ENCODE data around the gene ZW10. TPM values are rescaled to one million over a fixed set of nuclear protein-coding genes. Genes with fewer than 3 reads are reported as not detected.
"Not testable (repeated sequence)": the region's sequence is repeated elsewhere in the genome, so short reads cannot be mapped to it uniquely, and the experiment has no call there.

Gene ZW10
- total RNA-seq, 1 donor from 2014 or later = 14.0 TPM

DNA sequence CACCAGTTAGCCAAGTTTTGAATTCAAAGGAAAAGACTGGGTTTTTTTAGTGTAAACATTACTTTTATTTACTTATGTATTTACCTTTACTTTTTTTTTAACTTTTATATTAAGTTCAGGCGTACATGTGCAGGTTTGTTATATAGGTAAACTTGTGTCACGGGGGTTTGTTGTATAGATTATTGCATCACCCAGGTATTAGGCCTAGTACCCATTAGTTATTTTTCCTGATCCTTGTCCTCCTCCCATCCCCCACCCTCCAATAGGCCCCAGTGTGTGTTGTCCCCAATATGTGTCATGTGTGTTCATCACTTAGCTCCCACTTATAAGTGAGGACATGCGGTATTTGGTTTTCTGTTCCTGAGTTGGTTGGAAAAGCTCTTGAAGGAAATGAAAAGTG is 20.6 kb downstream of the ZW10 start:
- no peak for DNase-seq

DNA sequence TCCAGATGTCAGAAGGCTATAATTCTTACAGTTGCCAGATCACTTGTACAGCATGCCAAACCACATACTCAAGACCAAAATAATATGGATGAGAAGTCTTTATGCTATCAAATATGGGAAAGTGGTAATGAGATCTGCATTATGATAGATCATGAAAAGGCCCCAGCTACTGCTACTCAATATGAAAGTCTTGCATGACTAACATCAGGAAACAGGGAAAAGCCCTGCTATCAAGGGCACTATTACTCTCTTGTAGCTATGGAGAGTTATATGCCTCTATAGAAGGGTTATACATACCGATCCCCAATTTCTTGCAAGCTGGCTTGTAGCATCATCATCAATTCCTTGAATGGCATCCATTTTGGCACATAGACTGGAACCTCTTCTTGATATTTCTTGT is 37.2 kb downstream of the ZW10 start:
- DNase-seq = no peak

DNA sequence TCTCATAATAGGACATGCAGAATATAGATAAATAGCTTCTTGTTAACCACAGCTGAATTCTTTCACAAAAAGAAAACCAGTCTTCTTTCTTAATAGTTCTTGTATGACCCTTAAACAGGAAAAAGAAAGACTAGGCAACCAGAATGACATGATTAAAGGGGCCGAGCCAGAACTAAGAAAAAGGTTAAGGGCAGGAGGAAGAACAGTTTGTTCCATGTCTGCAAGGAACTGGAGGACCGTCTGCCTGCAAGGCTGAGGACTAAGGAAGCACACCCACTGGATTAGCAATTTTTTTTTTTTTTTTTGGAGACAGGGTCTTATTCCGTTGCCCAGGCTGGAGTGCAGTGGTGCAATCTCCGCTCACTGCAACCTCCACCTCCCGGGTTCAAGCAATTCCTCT is 41.4 kb downstream of the ZW10 start:
- DNase-seq = no peak

DNA sequence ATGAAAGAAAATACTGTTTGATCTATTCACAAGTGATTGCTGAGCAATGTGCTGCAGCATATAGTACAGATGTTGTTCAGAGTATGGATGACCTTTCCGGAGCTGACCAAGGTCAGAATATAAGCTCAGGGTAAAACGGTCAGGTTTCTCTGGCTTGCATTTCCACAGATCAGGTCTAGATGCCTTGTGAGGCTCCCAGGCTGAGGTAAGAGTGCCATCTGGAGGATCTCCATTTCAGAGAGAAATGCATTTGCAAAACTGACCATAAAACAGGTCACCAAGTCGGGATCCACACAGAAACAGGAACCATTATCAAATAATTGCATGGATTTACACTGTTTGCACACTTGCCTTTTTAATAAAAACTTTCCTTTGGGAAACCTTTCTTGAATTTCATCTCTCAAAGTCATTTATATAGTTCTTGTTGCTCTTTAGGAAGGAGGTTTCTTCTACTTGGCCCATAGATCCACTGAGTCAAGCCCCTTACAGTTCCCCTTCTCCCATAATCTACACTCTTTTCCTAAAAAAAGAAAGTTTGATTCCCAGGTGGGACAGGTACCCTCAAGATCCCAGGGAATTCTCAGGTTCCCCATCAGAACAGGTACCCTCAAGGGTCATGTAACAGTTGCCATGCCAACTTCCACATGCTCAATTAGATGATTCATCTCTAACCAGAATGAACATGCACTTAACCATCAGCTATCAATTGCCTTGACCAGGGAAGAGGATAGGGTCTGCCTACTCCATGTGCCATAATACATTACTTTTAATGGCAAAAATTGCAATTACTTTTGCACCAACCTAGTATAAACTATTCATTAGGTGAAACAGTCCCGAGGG is 42.4 kb downstream of the ZW10 start:
- DNase-seq = peak; percentile 27

DNA sequence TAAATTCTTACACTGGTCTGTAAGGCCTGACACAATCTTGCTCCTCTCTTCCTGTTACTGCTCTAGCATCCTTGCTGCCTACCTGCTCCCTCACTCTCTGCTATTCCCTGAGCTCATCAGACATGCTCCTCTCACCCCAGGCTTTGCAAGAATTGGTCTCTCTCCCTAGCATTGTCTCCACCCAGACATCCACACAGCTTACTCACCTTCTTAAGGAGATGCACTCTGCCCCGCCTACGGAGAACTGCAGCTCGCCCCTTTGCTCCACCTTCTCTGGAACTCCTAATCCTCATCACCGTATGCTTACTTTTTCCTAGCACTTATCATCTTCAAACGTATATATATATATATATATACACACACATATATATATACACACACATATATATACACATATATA is 44.0 kb downstream of the ZW10 start:
- no peak for DNase-seq

DNA sequence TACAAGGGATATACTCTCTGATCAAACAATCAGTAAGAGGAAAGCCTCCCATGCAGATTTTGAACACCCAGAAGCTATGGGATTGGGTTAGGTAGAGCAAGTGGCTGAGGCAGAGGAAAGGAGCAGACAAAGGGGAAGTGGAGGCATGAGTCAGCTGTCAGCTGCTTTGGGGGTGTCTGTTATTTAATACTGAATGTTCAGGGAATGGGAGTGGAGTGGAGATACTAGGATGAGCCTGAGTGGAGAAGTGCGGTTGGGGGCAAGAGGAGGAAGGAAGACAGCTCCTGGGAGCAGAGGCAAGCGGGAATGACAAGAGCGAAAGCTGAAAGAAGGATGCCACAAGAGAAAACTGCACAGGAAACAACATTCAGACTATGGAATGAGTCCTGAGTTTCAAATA is 44.7 kb downstream of the ZW10 start:
- no peak for DNase-seq

DNA sequence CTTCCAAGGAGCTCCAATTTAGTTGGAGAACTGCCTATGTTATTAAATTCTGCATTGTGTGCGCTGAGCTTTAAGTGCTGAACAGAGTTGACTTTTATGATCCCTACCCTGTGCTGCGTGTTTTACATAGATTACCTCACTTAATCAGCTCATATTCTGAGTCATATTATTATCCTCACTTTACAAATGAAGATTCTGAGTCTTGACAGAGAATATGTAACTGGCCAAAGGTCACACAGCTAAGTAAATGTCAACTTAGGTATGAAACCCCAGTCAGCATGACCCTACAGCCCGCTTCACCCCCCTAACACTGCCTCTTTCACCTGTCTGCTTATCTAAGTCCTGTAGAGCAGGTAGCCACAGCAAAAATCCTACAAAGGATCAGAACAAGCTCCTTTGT is 47.6 kb downstream of the ZW10 start:
- DNase-seq = no peak

DNA sequence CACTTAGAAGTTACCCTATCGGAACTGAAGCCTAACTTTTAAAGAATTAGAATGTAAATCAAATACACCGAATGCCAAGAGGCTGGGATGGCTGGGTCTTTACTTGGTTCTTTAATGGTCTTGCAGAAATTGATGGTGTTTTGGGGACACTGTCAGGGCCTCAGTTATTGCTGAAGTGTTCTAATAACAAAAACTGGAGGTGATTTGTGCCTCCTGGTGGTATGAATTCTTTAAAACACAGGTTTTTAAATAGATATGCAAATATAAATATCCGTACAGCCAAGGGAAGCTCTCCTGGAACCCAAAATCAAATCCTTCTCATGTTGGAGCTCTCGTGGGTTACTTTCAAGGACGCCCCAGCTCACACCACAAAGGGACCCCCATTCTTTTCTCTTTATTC is 48.1 kb downstream of the ZW10 start:
- DNase-seq = no peak

DNA sequence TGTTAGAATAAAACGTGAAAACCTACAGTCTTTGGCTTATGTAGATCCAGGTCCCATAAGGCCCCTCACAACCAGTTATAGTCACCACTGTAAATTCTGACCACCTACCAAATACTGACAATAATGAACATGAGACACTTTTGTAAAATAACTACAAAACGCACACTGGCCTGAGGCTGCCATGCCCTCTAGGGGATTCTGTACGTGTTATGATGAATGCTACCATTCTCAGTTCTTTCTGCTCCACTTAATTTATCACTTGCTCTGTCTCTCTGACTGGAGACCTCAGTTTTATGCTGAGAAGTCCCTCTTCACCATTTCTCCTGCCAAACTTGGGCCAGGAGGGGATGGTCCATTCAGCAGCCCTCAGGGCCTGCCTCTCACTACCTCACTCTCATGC is 48.7 kb downstream of the ZW10 start:
- DNase-seq = no peak

DNA sequence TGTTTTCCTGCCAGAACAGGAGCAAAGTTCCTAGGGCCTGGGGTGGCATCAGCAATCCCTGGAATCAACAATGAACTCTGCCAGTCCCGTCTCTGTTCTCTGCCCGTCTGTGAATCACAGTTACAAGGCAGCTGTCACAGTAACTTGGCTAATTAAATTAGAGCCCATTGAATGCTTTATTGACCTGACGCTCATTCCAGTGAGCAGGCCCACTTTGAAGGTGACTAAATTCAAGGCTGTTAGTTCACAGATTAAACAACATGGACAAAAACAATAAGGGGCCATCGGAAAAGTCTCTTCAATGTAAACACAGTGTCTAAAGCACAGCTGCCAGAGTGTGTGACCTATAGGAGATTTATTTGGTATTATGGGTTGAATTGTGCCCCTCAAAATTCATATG is 49.7 kb downstream of the ZW10 start:
- no peak for DNase-seq

DNA sequence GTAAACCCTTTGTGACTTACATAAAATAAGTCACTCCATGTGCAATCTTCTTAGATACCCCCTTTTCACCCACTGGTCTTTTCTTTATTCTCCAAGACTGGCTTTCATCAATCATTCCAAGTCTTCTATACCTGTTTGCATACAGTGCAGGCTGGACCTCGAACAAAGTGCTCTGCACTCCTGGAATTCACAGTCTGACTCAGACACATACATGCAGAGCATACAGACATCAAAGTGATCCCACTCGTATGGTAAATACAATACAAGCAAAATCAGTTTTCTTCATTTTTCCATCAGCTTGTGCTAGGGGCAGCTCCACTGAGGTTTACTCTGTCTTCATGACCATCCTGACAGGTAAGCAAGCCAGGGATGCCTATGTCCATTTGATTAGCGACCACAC is 50.6 kb downstream of the ZW10 start:
- no peak for DNase-seq

DNA sequence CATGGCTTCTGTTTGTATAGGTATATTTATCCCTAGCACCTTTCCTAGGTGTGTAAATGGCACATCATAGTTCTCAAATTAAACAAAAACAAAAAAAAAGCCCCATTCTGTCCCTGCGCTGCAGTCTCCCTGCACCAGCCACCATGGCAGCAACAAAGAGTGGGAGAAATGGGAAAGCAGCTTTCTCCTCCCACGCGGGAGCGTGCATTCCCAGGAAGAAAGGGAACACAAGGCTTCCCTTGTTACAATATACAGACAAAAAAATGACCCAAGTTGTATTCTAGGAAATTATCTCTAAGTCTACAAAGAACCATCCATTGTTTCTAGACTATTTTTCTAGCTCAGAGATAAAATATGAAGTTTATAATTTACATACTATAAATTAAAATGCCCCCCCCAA is 51.3 kb downstream of the ZW10 start:
- peak; percentile 47 for DNase-seq

DNA sequence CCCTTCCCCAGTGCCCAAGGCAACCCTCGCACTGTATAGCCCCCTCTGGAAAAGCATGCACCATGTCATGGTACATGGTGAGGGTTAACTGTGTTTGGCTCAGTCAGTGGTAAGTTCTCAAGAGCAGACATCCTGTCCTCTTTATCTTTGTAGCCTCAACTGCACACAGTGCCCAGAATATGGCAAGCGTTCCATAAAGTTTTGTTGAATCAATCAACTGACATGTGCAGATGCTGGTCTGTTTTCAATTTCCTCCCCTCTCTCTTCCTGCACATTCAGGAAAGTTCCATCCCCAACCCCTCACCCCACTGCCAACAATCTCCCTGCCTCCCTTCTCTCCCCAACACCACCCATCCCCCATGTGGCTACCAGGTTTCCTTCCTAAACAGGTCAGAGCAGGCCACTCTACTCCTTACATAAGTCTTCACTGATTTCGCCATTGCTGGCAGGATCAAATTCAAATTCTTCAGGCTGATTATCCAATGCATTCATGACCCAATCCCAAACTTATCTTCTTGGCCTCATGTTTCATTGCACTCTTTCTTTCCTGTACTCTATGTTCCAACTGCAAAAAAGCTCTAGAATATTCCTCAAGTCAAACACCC is 51.9 kb downstream of the ZW10 start:
- no peak for DNase-seq

DNA sequence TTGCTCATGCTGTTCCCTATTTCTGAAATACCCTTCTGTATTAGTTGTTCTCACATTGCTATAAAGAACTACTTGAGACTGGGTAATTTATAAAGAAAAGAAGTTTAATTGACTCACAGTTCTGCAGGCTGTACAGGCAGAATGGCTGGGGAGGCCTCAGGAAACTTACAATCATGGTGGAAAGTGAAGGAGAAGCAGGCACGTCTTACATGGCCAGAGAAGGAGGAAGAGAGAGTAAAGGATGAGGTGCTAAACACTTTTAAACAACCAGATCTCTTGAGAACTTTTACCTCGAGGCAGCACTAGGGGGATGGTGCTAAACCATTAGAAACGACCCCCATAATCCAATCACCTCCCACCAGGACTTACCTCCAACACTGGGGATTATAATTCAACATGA is 53.0 kb downstream of the ZW10 start:
- DNase-seq = not testable (repeated sequence)

DNA sequence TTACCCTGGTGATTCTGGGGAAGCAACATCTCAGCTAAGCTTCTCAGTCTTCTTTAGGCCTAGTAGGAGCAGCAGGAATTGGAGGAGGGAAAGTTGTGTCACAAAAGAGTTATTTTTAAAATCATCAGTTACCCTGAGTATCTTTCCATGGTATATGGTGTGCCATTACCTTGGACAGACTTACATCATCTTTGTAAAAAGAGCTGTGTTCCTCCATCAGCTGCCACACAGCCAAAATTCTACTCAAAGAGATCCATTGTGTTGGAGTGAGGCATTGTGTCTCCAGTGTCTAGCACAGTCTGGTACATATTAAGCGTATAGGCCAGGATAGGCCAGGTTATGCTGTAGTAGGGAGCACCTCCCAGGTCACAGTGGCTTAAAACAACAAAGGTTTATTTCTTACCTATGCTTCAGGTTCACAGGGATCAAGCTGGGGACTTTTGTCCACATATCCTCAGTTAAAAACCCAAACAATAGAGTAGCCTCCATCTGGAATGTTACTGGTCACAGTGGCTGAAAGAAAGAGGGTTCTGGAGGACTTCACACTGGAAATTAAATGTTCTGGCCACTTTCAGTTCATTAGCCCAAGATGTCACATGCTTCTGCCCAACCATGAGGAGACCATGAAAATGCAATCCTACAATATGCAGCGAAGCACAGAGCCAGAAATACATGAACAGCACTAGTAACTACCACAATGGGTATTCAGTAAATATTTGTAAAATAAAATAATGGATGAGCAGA is 57.4 kb downstream of the ZW10 start:
- DNase-seq = peak; percentile 38

DNA sequence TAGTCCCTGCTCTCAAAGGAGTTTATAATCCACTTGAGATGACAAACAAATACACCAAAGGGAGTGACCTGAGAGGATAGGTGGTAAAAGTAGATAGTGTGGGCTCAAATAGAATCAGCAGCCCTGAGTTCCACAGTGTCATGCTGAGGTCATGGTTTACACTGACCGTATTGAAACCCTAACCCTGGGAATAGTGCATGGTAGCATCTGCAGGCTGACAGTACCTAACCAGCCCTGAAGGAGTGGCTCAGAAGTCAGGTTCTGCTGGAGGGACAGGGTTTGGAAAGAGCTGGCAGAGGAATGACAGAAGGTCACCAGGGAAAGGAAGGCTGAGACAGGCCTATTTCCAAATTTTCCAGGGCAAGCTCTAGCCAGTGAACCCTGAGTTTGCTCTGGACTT is 58.2 kb downstream of the ZW10 start:
- no peak for DNase-seq

DNA sequence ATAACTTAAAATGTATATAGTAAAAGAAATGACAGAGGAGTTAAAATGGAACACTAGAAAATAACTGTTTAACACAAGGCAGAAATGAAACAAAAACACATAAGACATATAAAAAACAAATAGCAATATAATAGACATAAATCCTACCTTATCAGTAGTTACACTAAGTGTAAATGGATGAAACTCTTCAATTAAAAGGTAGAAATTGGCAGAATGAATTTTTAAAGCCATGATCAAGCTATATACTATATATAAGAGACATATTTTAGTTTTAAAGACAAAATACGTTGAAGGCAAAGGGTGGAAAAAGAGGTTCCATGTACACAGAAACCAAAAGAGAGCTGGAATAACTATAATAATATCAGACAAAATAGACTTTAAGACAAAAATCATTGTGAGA is 62.5 kb downstream of the ZW10 start:
- no peak for DNase-seq

DNA sequence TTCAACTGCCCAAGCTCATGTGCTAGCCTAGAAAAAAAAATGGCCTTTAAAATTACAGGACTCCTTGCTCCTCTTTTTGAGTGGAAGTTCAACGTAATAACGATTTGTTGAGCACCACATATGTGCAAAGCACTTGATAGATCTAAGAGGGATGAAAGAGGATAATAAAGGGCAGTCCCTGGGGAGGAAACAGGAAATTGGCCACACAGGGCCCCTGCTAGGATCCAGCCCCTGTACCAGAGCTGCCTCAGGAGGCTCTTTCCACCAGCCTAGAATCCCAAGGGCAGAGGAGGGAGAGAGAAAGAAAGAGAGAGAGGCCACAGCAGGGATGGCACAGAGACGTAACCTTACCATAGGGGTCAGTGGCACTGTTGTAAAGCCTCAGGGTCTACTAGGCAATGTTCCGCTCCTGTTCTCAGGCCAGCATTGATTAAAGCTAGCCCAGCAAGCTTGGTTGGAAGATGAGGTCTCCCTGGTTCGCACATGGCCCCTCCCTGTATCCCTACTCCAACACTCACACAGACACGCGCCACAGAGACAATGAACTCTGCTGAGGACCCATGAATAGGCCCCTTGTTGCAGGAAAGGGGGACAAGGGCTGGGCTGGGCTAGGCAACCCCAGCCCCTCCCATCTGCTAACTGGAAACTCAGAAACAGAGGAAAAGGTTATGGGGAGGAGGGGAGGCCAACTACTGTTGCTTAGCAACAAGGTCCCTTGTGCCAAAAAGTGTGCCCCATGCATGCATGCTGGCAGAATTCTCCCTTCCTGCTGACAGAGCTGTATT is 67.4 kb downstream of the ZW10 start, which contains the start of gene TMPRSS5:
Gene TMPRSS5, minus strand, starts transcription at position 438 of the 785 bp plus-strand sequence. Its CDS starts 84 bp downstream, at position 354.
- DNase-seq = peak; percentile 86

DNA sequence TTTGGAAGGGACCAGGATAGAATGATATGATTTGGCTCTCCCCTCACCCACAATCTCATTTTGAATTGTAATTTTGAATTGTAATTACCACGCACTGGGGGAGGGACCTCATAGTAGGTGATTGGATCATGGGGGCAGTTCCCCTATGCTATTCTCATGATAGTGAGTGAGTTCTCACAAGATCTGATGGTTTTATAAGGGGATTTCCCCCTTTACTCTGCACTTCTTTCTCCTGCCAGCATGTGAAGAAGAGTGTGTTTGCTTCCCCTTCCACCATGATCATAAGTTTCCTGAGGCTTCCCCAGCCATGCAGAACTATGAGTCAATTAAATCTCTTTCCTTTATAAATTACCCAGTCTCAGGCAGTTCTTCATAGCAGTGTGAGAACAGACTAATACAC is 69.9 kb downstream of the ZW10 start:
- not testable (repeated sequence) for DNase-seq

DNA sequence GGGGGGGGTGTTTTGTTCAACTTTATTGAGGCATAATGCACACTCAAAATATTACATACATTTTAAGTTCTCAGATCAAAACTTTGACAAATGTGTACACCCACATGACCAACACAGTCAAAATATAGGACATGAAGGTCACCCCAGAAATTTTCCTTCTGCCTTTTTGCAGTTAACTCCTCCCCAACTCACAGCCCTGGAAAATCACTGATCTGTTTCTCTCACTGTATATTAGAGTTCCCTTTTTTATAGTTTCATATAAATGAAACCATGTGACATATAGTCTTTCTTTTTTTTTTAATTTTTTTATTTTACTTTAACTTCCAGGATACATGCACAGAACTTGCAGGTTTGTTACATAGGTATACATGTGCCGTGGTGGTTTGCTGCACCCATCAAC is 72.0 kb downstream of the ZW10 start:
- DNase-seq = no peak

DNA sequence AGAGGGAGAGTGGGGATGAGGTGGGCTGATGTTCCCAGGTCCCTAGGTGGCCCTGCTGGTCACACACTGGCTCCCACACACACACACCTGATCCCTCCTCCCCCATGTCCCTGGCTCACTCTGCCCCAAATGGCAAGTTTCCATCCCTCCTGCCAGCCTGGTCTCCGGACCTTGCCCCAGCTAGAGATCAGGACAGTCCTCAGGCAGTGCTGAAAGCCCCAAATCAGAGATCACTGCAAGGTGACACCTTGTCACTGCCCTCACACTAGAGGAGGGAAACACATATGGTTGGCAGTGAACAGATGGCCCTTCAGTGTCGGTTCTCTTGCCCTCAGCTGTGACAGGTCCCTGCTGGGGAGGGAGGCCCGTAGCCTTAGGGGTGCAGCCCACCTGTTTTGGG is 75.0 kb downstream of the ZW10 start:
- no peak for DNase-seq

DNA sequence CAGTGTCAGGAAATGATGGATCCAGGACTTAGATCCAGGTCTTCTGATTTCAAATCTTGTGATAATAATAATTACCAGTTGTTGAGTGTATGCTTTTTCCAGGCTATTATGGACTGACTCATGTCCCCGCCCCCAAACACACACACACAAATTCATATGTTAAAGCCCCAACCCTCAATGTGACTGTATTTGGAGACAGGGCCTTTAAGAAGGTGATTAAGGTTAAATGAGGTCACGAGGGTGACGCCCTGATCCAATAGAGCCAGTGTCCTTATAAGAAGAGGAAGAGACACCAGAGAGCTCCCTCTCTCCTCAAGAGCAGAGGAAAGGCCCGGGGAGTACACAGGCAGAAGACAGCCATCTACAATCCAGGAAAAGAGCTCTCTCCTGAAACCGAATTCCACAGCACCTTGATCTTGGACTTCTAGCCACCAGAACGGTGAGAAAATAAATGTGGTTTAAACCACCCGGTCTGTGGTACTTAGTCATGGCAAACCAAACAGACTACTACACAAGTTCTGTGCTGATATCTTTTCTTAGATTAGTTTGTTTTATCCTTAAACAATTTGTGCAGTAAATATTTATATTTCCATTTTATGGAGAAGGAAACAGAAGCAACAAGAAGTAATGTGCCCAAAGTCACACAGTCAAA is 75.6 kb downstream of the ZW10 start:
- DNase-seq = no peak
